ENCODE data around the gene ZNF416.

The ZNF416 gene

DNA sequence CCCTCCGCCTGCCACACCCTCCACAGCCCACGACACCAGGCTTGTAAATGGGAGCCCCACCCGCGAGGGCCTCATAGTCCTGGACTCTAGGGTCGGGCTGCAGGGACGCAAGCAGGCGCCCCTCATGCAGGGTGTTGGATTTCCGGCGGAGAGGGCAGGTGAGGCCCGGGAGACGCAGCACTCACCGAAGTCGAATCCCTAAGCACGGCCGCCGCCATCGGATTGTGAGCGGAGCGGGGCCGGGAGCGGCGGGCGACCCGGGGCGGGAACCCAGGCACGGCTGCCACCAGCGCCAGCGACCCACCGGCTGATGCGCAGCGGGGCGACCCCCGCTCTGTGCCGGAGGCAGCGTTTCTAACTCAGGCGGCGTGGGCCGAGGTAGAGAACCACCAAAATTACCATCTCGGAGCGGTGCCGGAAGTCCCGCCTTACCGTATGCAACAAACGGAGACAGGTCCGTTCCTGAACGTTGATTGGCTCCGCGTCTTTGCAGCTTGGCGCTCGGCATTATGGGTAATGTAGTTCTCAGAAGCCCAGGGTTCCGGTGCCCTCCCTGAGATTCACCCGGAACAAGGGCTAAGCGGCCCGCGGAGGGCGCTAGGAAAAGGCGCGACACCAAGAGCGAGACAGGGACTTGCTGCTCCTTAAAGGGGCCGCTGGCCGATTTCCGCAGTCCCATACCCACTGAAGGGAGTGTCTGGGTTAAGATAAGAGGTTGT, at the start of gene ZNF416:
ZNF416 (minus strand) TSS at position 425 of the 719 bp plus-strand sequence; CDS start at position 218, 207 bp downstream.
- peak; percentile 77 to 92 (median 88) for DNase-seq (ENCODE audit: low read depth in 3 of 3, low spot score in 1 of 3)

DNA sequence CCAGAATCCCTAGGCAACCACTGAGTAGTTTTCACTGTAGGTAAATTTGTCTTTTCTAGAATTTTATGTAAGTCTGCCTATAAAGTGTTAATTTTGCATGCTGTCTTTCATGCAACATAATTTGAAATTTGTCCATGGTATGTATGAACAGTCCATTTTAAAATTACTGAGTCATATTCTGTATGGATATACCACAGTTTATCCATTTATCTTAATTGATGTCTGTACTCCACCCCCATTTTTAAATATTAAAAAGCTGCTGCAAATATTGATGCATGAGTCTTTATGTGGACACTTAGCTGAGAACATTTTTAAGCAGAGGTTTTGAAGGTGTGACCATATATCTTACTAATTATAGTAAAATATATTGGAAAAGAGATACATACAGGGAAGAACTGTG, 44.4 kb upstream of the ZNF416 start:
- no peak for DNase-seq (ENCODE audit: low read depth in 3 of 3, low spot score in 1 of 3)

DNA sequence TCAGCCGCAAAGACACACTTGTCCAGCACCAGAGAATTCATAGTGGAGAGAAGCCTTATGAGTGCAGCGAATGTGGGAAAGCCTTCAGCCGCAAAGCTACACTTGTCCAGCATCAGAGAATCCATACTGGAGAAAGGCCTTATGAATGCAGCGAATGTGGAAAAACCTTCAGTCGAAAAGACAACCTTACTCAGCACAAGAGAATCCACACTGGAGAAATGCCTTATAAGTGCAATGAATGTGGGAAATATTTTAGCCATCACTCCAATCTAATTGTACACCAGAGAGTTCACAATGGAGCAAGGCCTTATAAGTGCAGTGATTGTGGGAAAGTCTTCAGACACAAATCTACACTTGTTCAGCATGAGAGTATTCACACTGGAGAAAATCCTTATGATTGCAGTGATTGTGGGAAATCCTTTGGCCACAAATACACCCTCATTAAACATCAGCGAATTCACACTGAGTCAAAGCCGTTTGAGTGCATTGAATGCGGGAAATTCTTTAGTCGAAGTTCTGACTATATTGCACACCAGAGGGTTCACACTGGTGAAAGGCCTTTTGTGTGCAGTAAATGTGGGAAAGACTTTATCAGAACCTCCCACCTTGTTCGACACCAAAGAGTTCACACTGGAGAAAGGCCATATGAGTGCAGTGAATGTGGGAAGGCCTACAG, 42.1 kb upstream of the ZNF416 start:
- DNase-seq (ENCODE audit: low read depth in 3 of 3, low spot score in 1 of 3) = no peak

DNA sequence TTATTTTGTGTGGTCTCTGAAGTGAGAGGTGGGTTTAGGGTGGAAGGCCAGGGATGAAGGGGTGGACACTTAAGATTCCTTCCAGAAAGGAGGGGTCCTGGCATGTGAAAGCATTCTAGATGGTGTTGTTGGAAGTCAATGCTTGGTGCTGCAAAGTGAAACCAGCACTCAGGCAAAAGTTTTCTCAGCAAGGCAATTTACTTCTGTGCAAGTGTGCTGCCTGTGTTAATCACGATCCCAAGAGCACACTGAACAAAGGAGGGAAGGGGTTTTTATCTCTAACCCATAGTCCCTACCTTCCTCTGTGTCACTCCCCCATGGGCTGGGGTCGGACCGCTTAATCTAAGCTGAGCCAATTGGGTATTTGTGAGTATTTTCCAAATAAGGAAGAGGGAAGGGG, 36.6 kb upstream of the ZNF416 start:
- DNase-seq (ENCODE audit: low read depth in 3 of 3, low spot score in 1 of 3) = no peak

DNA sequence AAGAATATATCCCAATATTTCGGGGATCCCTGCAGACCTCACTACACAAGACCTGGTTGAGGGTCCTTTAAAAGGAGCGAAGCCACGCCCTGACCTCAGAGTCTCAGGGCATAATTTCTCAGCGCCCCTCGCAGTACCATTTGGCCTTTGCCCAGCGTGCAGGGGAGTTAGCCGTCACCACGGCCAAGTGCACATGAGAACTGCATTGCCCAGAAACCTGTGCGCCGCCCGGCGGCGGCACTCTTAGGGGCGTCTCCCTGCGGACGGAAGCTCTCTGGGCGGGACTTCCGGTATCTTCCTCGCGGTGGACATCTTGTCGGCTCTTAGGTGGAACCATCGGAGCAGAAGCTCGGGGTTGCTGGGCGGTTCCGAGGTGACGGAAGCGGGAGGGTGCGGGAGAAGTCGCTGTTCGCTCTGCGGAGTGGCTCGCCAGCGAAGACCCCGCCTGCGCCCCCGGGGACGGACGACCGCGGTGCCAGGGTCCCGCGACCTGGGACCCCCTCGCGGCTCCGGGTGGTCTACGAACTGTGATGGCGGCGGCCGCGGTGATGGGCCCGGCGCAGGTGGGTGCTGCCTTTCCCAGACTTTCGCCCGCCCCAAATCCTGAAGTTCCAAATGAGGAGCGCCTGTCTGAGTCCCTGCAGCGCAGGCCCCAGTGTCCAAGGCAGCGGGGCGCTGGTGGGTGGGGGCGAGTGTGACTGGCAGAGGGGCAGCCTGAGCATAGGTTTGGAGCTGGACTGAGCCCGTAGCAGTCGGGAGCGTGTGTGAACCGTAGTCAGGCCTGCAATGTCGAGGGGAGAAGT, 35.4 kb upstream of the ZNF416 start, which contains the start of gene ZNF134:
ZNF134 (plus strand) TSS at position 302 of the 803 bp plus-strand sequence. CDS start 5,227 bp downstream, outside the sequence.
- DNase-seq (ENCODE audit: low read depth in 3 of 3, low spot score in 1 of 3) = peak; percentile 68 to 77 (median 69)

DNA sequence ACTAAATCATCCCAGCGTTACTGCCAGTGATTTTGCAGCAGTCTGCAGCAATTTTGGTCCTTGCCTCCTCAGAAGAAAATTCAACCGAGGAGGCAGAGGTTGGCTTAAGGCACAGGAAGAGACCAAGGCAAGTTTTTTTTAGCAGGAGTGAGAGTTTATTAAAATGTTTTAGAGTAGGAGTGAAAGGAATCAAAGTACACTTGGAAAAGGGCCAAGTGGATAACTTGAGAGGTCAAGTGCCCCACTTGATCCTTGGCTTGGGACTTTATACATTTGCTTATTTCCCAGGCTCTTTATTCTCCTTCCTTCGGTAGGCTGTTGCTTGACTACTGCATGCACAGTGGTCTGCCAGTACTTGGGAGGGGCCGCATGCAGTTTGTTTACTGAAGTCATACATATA, 32.4 kb upstream of the ZNF416 start:
- DNase-seq (ENCODE audit: low read depth in 3 of 3, low spot score in 1 of 3) = no peak

DNA sequence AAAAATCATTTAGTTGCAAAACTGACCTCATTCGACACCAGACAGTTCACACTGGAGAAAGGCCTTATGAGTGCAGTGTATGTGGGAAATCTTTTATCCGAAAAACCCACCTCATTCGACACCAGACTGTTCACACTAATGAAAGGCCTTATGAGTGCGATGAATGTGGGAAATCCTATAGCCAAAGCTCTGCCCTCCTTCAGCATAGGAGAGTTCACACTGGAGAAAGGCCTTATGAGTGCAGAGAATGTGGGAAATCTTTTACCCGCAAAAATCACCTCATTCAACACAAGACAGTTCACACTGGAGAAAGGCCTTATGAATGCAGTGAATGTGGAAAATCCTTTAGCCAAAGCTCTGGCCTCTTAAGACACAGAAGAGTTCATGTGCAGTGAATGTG, 28.2 kb upstream of the ZNF416 start:
- DNase-seq (ENCODE audit: low read depth in 3 of 3, low spot score in 1 of 3) = no peak

DNA sequence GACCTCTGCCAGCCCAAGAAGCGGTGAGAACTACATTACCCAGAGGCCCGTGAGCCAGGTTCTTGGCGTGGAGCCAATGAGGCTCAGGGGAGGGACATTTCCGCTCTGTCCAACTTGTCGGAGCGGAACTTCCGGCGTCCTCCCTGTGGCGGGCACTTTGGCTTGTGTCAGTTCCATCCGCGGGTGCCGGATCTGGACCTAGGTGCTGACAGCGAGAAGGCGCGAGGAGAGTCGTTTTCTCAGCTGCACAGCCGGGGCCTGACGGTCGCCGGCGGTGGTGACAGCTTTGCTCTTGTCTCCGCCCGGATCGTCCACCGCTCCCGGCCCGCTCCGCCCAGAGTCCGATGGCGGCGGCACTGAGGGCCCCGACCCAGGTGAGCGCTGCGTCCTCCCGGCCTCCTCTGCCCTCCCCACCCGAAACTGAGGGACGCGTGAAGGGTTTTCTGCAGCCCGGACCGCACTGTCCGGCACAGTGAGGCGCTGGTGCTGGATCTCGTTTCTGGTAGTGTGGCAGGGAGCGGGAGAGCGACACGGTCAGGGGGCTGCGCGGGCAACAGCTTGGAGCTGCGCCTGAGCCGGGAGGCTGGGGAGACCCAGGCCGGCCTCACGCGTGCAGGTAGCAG, 21.2 kb upstream of the ZNF416 start, which contains the start of gene ZNF530:
ZNF530 (plus strand) TSS at position 125 of the 623 bp plus-strand sequence. CDS start 4,461 bp downstream, outside the sequence.
- peak; percentile 66 to 79 (median 67) for DNase-seq (ENCODE audit: low read depth in 3 of 3, low spot score in 1 of 3)

DNA sequence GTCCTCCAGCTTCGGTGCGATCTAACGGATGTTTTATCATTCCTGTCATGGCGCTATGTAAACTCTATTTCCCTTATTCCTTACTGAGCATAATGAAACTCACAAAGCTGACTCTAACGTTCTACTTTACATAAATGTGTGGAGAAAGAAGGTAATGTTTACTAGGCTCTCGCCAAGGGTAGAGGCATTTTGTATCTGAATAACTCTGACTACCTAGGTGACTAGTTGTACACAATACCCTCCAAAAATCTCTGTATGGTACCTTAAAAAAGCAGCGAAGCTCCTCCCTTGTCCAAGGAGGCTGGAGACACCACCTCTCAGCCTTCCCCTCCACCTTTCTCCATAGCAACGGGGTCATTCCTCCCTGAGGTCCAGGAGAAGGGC, 20.7 kb upstream of the ZNF416 start:
- DNase-seq (ENCODE audit: low read depth in 3 of 3, low spot score in 1 of 3) = no peak

DNA sequence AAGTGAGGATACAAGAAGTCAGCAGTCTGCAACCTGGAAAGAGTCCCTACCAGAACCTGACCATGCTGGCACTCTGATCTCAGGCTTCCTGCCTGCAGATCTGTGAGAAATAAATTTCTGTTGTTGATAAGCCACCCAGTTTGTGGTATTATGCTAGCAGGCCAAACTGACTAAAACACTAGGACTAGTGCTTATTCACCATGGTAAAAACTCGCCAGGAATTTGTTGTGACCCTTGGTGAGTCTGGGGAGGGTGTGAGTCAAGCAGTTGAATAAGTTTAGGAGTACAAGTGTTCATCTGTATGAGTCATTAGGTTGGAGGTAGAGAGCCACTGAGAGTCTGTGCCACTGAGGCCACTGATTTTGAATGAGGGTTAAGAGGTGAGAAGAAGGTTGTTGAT, 8.8 kb upstream of the ZNF416 start:
- no peak for DNase-seq (ENCODE audit: low read depth in 3 of 3, low spot score in 1 of 3)

DNA sequence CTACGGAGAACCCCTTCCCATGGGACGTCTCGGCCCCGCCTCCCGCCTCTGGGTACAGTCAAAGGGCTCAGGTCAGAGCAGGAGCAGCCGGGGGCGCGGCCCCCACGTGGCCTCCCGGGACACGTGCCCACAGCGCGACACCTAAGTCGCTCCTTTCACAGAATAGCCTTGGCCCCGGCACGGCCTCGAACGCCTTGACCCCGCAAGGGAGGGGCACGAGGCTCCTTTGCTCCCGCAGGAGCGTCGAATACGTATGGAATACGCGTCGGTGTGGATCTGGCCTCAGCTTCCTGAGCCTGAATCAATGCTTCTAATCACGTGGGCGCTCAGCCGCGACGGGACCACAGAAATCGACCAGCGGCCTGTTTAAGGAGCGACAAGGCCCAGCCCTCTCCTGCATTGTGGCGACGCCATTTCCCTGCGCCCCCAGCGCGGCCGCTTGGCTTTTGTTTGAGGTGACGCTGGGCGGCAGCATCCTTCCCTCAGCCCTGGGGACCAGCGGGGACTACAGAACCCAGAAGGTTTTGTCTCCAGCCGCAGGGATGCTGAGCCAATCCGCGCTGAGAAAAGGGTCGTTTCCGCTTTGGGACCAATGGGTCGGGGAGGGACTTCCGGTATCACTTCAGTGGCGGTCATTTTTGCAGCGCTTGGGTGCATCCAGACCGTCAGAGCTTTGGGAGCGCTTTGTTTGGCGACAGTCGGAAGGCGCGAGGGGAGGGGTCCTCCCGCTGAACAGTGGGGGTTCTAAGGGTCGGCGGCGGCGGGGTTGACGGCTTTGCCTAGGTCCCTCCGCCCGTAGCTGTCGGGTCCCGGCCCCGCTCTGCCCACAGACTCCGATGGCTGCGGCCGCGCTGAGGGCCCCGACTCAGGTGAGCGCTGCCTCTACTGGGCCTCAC, 5.1 kb upstream of the ZNF416 start, which contains the start of gene ZIK1:
ZIK1 (plus strand) TSS at position 625 of the 896 bp plus-strand sequence; CDS start at position 837, 212 bp downstream.
- peak; percentile 60 to 69 (median 67) for DNase-seq (ENCODE audit: low read depth in 3 of 3, low spot score in 1 of 3)

DNA sequence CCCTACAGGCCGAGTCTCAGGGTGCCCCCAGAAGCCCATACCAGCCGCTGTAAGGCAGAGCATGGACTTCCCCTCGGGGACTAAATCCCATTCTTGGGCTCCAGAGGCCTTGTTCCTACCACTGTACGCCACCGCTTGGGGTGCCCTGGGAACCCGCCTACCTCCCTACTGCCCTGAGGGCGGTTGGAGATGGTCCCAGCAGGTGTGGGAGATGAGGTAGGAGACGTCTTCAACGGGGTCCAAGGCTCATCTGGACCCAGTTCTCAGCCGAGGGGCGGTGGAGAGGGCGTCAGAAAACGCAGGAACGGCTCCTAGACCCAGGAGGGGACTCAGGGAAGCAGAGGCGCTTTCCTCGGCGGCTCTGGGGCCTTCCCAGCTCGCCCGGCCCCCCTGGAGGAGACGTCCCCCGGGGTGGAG, 4.4 kb upstream of the ZNF416 start:
- no peak for DNase-seq (ENCODE audit: low read depth in 3 of 3, low spot score in 1 of 3)

DNA sequence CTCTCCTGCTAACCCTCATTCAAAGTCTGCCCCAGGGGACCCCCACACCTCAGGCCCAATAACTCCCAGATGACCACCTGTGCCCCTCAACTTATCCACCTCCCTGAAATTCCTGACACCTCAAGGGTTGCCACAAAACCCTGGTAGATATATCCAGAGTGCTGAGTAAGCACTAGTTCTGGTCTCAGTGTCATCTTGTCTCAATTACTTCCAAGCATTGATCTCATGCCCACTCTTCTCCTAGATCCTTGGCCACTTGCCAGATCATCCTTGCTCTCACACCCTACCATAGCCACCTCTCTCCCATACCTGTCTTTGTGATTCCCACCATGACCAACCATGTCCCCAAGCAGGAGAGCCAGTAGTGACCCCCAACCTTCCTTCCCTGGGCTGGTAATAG, 2.0 kb downstream of the ZNF416 start:
- no peak for DNase-seq (ENCODE audit: low read depth in 3 of 3, low spot score in 1 of 3)

DNA sequence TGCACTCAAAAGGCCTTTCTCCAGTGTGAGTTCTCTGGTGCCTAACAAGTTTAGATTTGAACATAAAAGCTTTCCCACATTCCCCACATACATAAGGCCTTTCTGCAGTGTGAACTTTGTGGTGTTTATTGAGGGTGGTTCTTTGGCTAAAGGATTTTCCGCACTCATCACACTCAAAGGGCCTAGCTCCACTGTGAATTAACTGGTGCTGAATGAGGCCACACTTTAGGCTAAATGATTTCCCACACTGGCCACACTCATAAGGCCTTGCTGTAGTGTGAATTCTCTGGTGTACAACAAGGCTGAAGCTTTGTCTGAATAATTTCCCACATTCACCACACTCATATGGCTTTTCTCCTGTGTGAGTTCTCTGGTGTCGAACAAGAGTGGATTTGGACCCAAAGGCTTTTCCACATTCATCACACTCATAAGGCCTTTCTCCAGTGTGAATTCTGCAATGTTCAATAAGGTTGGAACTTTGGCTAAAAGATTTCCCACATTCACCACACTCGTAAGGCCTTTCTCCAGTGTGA, 6.2 kb downstream of the ZNF416 start:
- DNase-seq (ENCODE audit: low read depth in 3 of 3, low spot score in 1 of 3) = no peak

DNA sequence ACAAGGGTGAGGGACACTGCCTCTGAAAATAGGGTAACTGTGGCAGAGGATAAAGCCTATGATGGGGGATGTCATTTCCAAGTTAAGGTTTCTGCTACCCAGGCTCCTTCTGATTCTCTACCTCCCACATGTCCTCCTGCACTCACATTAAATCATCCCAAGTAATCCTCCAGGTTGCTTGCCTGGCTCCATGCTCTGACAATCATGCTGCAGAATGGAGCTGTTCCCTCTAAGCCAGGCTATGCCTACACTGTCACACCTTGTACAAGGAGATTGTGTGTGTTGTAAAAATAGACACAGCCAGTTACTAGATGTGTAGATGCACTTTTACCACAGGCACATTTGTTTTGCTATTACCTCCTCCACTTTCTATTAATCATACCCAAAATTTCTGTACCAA, 8.0 kb downstream of the ZNF416 start:
- DNase-seq (ENCODE audit: low read depth in 3 of 3, low spot score in 1 of 3) = no peak

DNA sequence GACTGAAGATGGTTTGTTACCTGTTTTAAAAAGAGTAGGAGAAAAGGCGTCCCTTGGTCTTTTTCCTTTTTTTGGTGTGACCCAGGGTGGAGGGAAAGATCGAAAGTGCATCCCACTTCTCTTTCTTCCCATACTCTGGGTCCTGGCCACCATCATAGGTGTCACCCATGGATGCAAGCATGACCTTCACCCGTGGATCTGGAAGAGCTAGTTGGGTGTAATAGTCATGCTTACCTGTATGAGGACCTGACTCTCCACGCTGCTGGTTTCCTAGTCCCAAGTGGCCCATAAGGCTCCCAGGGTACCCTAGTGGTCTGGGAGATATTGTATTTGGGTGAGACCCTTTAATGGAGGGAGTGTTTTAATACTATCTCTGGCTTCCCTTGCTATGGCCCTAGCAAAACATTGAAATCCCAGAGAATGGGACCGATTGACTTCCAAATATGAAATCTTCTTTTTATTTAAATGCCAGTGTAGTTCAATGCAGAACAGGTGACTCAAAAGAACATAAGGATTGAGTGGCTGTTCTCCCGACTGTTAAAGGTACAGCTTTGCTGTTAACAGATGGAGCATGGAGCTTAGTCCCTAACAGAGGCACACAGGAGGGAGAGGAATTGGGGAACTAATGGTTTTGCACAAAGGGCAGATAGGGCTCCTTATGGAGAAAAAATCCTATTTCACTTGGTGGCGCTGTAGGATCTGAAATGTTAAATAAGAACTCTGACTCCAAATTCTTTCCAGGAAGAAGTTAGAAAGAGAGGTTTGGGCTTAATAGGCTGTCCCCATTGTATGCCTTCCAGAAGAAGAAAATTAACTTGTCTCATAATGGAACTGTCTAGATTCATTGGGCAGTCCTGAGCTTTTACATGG, 12.1 kb downstream of the ZNF416 start:
- no peak for DNase-seq (ENCODE audit: low read depth in 3 of 3, low spot score in 1 of 3)

DNA sequence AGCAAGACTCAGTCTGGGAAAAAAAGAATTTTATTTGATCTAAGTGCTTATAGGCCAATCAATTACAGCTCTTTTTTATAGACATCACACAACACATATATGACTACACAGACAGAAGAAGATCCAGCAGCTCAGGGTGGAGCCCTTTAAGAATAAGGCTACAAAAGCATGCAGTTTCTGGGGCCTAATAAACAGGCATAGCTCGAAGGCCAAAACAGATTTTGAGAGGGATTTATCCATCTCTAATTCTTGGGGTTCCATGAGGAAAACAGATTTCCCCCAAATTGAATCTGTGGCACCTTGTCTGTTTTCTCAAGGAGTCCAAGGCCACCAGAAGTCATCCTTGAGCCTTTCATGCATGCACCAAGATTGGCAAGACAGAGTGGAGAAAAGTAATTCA, 15.2 kb downstream of the ZNF416 start:
- DNase-seq (ENCODE audit: low read depth in 3 of 3, low spot score in 1 of 3) = no peak

DNA sequence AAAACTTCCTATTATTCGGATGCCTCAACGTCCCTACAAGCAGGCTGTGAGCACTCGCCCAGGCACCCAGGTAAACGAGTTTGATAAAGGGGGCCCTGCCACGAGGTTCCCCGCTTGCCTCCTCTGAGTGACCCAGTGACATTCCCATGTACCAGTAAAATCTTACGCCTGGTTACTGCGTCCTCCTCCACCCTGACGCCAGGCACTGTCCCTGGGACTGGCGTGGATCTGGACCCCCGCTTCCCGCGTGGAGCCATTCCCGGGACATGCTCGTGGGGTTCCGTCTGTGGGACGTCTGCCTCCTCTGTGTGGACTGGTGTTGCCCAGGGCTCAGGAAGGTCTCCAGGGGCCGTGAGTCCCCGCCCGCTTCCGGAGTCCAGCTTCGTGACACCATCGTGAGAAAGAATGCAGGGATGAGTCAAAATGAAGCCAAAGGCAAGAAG, 18.6 kb downstream of the ZNF416 start:
- DNase-seq (ENCODE audit: low read depth in 3 of 3, low spot score in 1 of 3) = no peak
